Loucy (cell line): ENCODE measurements around the gene CR2.
"Not testable (repeated sequence)": the region's sequence is repeated elsewhere in the genome, so short reads cannot be mapped to it uniquely, and the experiment has no call there.

Experiments used
- H2AFZ ChIP-seq: fragments of 200-600 bp; sonication (generic); 2 replicates; pipeline ENCODE4 v1.6.0; 2016; ENCODE audit warnings: antibody characterized with exemption, mild to moderate bottlenecking, low read length, moderate library complexity
- H3F3A ChIP-seq: fragments of 200-600 bp; 2 replicates; pipeline ENCODE4 v1.6.0; 2016; ENCODE audit warnings: antibody characterized with exemption, low read depth, mild to moderate bottlenecking
- H3K27me3 ChIP-seq: fragments of 200-600 bp; sonication (generic); 2 replicates; pipeline ENCODE4 v1.6.1; 2014; ENCODE audit warnings: low read length, mild to moderate bottlenecking; ENCODE audit not compliant: insufficient read depth, poor library complexity, severe bottlenecking
- H3K36me3 ChIP-seq: fragments of 200-600 bp; sonication (generic); 2 replicates; pipeline ENCODE4 v1.6.1; 2016; ENCODE audit warnings: low read length; ENCODE audit not compliant: insufficient read depth
- H3K4me1 ChIP-seq: fragments of 200-600 bp; sonication (generic); 2 replicates; pipeline ENCODE4 v1.5.1; 2014; ENCODE audit warnings: low read length, mild to moderate bottlenecking; ENCODE audit not compliant: insufficient read depth, poor library complexity, severe bottlenecking
- H3K4me2 ChIP-seq: fragments of 200-600 bp; sonication (generic); 2 replicates; pipeline ENCODE4 v1.6.0; 2014; ENCODE audit warnings: antibody characterized with exemption, low read length, low read depth, mild to moderate bottlenecking; ENCODE audit not compliant: poor library complexity, severe bottlenecking
- H3K4me3 ChIP-seq: fragments of 200-600 bp; sonication (generic); 2 replicates; pipeline ENCODE4 v1.5.1; 2014; ENCODE audit warnings: low read length, mild to moderate bottlenecking, mixed read lengths; ENCODE audit not compliant: poor library complexity, severe bottlenecking
- H3K79me2 ChIP-seq: fragments of 200-600 bp; sonication (generic); 2 replicates; pipeline ENCODE4 v1.6.1; 2014; ENCODE audit warnings: low read length; ENCODE audit not compliant: insufficient read depth
- H3K9ac ChIP-seq: fragments of 200-600 bp; sonication (generic); 2 replicates; pipeline ENCODE4 v1.6.0; 2014; ENCODE audit warnings: mild to moderate bottlenecking, low read depth, low read length, moderate library complexity; ENCODE audit not compliant: poor library complexity, severe bottlenecking
- H3K9me2 ChIP-seq: fragments of 200-600 bp; sonication (generic); replicated peaks from 2 replicates; pipeline ENCODE4 v1.6.1; 2016; ENCODE audit warnings: low read depth, low read length, mixed read lengths
- H3K9me3 ChIP-seq: fragments of 200-600 bp; sonication (generic); 2 replicates; pipeline ENCODE4 v1.6.1; 2014; ENCODE audit warnings: mild to moderate bottlenecking, antibody characterized with exemption, low read length, low read depth; ENCODE audit not compliant: insufficient read depth
- H4K20me1 ChIP-seq: fragments of 200-600 bp; sonication (generic); 2 replicates; pipeline ENCODE4 v1.6.0; 2014; ENCODE audit warnings: antibody characterized with exemption, low read length, mild to moderate bottlenecking; ENCODE audit not compliant: insufficient read depth, poor library complexity, severe bottlenecking
- EZH2phosphoT487 ChIP-seq: fragments of 200-600 bp; IDR thresholded peaks from 2 replicates; pipeline ENCODE4 v1.6.1; 2018; ENCODE audit warnings: antibody characterized with exemption, mild to moderate bottlenecking, moderate library complexity, borderline replicate concordance
- TF ChIP-seq, protein P1 (sequence below): fragments of 200-600 bp; sonication (generic); conservative IDR thresholded peaks from 2 replicates; pipeline ENCODE4 v1.5.1; 2014; ENCODE audit warnings: mild to moderate bottlenecking, antibody characterized with exemption, low read length

CR2 gene

DNA sequence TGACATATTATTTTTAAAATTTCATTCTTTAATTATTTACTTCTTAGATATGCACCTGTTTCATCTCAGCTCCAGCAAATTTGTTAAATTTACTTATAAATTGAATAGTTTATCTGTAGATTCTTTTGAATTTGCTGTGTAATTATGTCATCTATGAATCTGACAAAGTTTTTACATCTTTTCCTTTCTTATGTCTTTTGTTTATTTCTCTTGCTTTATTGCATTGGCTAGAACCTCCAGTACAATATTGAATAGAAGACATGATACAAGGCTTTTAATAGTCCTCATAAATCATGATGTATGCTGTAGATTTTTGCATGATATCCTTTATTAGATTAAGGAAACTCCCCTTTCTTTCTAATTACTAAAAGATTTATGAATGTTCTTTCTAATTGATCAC is 62.6 kb downstream of the CR2 start:
- H4K20me1 ChIP-seq: no peaks in the 10 kb centered on the region
- TF ChIP-seq EZH2phosphoT487: no peak
- TF ChIP-seq, protein P1, sequence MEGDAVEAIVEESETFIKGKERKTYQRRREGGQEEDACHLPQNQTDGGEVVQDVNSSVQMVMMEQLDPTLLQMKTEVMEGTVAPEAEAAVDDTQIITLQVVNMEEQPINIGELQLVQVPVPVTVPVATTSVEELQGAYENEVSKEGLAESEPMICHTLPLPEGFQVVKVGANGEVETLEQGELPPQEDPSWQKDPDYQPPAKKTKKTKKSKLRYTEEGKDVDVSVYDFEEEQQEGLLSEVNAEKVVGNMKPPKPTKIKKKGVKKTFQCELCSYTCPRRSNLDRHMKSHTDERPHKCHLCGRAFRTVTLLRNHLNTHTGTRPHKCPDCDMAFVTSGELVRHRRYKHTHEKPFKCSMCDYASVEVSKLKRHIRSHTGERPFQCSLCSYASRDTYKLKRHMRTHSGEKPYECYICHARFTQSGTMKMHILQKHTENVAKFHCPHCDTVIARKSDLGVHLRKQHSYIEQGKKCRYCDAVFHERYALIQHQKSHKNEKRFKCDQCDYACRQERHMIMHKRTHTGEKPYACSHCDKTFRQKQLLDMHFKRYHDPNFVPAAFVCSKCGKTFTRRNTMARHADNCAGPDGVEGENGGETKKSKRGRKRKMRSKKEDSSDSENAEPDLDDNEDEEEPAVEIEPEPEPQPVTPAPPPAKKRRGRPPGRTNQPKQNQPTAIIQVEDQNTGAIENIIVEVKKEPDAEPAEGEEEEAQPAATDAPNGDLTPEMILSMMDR: no peak

DNA sequence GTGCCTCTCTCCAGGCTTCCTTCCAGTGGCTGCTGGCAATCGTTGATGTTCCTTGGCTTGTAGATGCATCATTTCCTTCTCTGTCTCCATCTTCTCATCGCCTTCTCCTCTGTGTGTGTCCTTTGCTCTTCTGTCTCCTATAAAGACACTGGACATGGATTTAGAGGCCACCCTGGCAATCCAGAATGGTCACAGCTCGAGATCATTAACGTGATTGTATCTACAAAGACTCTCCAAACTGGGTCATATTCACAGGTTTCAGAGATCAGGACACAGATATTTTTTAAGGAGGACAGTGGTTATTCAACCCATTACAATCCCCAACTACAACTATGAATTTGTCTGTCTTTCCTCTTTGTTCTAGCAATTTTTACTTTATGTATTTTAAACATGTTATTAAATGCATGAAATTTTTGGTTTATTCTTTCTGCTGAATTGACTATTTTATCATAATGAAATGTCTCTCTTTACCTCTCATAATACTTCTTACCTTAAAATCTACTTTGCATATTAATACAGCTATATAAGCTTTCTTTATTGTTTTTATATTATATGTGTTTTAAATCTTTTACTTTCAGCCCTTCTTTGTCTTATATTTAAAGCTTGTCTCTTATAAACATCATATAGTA is 64.6 kb downstream of the CR2 start:
- Histone ChIP-seq H3K4me3 (no peak overlapping the region), H3K4me1 (no peaks in the 10 kb centered on the region), H3F3A (no peaks in the 10 kb centered on the region), H2AFZ (no peak overlapping the region), H4K20me1 (no peaks in the 10 kb centered on the region), H3K79me2 (no peaks in the 10 kb centered on the region), H3K9ac (no peak overlapping the region), H3K4me2 (no peak overlapping the region), H3K36me3 (no peaks in the 10 kb centered on the region), H3K27me3 (no peaks in the 10 kb centered on the region), H3K9me2 (no peaks in the 10 kb centered on the region), H3K9me3 (peaks cover 3% of the 10 kb centered on the region; the same call in 1 of the 2 replicates)
- TF ChIP-seq, protein P1: no peak
- TF ChIP-seq EZH2phosphoT487: no peak

More for the DNA sequence above, 62.6 kb downstream of the CR2 start:
- Histone ChIP-seq H3K9me2 (no peaks in the 10 kb centered on the region), H2AFZ (no peak overlapping the region), H3K4me3 (no peak overlapping the region), H3K36me3 (no peaks in the 10 kb centered on the region), H3K9ac (no peak overlapping the region), H3K4me1 (no peaks in the 10 kb centered on the region), H3K4me2 (no peak overlapping the region), H3K27me3 (no peaks in the 10 kb centered on the region), H3K9me3 (peaks cover 3% of the 10 kb centered on the region; the same call in 1 of the 2 replicates), H3K79me2 (no peaks in the 10 kb centered on the region), H3F3A (no peaks in the 10 kb centered on the region)

DNA sequence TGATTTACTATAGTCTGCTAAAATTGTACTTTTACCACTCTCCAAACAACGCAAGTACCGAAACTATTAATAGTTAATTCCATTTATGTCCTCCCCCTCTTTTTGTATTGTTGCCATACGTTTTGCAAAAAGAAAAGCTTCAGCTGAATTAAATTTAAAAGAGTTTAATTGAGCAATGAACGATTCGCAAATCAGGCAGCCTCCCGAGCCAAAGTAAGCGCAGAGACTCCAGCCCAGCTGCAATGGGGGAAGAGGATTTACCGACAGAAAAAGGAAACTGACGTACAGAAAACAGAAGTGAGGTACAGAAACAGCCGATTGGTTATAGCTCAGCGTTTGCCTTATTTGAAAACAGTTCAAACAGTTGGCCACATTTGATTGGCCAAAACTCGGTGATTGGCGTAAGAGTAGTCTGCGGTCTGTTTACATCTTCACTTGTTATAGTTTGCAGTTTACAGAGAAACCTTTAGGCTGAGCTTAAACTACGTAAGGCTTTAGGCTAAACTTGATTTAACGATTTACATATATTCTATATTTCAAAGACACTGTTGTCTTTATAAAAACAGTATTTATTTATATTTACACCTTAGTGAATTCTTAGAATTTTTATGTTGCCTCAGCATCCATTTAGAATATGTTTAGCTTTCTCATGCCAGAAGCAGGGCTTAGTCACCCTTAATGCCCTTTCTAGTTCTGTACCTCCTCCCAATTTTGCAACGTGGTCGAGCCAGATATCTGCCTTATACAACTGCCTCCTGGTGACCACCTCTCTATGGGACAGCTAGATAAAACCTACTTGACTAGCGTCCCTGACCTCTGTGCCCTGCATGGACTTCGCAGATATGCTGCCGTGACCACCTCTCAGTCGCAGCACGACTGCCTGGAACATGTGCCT is 65.6 kb downstream of the CR2 start:
- H3K9me2 ChIP-seq: no peaks in the 10 kb centered on the region
- no peak for TF ChIP-seq EZH2phosphoT487
- TF ChIP-seq, protein P1: no peak

DNA sequence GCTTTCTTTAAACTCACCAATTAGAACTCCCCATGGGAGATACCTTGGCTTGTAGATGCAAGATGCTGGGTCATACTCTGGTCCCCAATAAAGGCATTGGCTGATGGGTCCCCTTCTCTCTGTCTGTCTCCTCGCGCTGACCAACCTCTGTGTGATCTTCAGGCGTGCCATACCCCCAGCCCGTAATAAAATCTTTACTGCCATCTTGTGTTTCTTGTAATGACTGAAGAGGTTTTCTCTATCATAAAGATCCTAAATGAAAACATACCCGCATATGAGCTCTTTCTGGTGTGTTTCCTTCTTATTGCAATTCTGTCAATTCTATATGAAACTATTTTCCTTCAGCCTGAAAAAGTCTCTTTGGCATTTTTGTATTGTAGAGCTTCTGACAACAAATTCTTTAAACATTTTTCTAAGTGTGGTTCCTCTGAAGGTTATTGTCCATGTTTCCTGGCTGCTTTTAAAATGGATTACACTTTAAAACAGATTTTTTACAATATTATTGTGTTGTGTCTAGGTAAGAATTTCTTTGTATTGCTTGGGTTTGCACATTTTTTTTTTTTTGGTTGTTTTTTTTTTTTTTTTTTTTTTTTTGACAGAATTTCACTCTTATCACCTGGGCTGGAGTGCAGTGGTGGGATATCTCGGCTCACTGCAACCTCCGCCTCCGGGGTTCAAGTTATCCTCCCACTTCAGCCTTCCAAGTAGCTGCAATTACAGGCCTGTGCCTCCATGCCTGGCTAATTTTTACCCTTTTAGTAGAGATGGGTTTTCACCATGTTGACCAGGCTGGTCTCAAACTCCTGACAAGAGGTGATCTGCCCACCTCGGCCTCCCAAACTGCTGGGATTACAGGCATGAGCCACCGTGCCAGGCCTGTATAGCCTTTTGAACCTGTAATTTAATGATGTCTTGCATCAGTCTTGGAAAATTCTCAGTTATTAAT is 66.5 kb downstream of the CR2 start:
- not testable (repeated sequence) for H3K79me2 ChIP-seq, H4K20me1 ChIP-seq, H3F3A ChIP-seq, H3K4me3 ChIP-seq, H3K9ac ChIP-seq, H2AFZ ChIP-seq, H3K9me3 ChIP-seq, H3K27me3 ChIP-seq, H3K4me1 ChIP-seq, H3K36me3 ChIP-seq, H3K4me2 ChIP-seq, H3K9me2 ChIP-seq

More for the DNA sequence above, 65.6 kb downstream of the CR2 start:
- H3K4me1 ChIP-seq: no peaks in the 10 kb centered on the region
- no peaks in the 10 kb centered on the region for H3K36me3 ChIP-seq
- H3K9ac ChIP-seq: no peak overlapping the region
- no peak overlapping the region for H2AFZ ChIP-seq
- no peak overlapping the region for H3K4me2 ChIP-seq
- no peaks in the 10 kb centered on the region for H3K79me2 ChIP-seq
- no peaks in the 10 kb centered on the region for H4K20me1 ChIP-seq
- peaks cover 3% of the 10 kb centered on the region; the same call in 1 of the 2 replicates for H3K9me3 ChIP-seq
- H3K4me3 ChIP-seq: no peak overlapping the region
- no peaks in the 10 kb centered on the region for H3K27me3 ChIP-seq
- no peaks in the 10 kb centered on the region for H3F3A ChIP-seq
